HCT116 (cell line): Measurements from ENCODE around the gene RAVER2. TPM values are rescaled to one million over a fixed set of nuclear protein-coding genes. Genes with fewer than 3 reads are reported as not detected.

Source experiments
- ATAC-seq: fragments of 200-7000 bp; cut with Tn5 transposase; 2 replicates; pipeline ENCODE4 v1.9.1; 2020; ENCODE audit warnings: mild to moderate bottlenecking, moderate library complexity
- BruUV-seq: library from RNA; stranded (reverse); fragments of 400-500 nt; replicated peaks from 2 replicates; lab custom pipeline; 2021; lab: Mats Ljungman, UMichigan
- CTCF ChIA-PET: fragments of 300-600 bp; sonication (Branson Sonifier 250); formaldehyde crosslinking; loops from one replicate; lab custom pipeline; 2021; ENCODE audit warnings: antibody characterized with exemption; lab: Charles Lee
- POLR2A ChIA-PET: fragments of 300-600, 350-600 bp; sonication (Branson Sonifier 250); formaldehyde crosslinking; loops from one replicate; lab custom pipeline; 2021; ENCODE audit warnings: antibody characterized with exemption; lab: Charles Lee
- RAD21 ChIA-PET, 2 experiments: fragments of 300-600 bp; sonication (Branson Sonifier 250); formaldehyde crosslinking; loops; one replicate each; lab custom pipeline; 2023; ENCODE audit warnings: low total read pairs in 2 of 2; ENCODE audit not compliant: uncharacterized antibody in 2 of 2, unreplicated experiment in 2 of 2, low non-redundant PET in 1 of 2; lab: Charles Lee
- DNase-seq: peaks from one replicate; pipeline ENCODE4 v3.0.0-alpha.2; 2010; ENCODE audit warnings: low read depth, low spot score
- H2AFZ ChIP-seq: fragments of 200-600 bp; shearing (Covaris generic), sonication (generic); 2 replicates; pipeline ENCODE4 v1.6.1; 2017; ENCODE audit warnings: low read depth, mixed run types, mixed read lengths, antibody characterized with exemption, low read length; ENCODE audit not compliant: poor library complexity, severe bottlenecking
- H3K27ac ChIP-seq: 2 replicates; pipeline ENCODE4 v1.5.1; 2012; ENCODE audit warnings: low read depth, low read length
- H3K27me3 ChIP-seq: fragments of 200-600 bp; sonication (generic); 2 replicates; pipeline ENCODE4 v1.6.1; 2016; ENCODE audit warnings: mixed run types, low read length, mixed read lengths; ENCODE audit not compliant: insufficient read depth
- H3K36me3 ChIP-seq, 2 experiments: fragments of 200-500 bp in 1 of 2; fragments of 200-600 bp in 1 of 2; sonication (Bioruptor generic) in 1 of 2; sonication (generic) in 1 of 2; 2 replicates each; pipeline versions ENCODE4 v1.5.1 to v1.6.1; 2014 to 2016; ENCODE audit warnings: low read length in 2 of 2, inconsistent platforms in 1 of 2, mixed read lengths in 1 of 2, mixed run types in 1 of 2; ENCODE audit not compliant: insufficient read depth in 2 of 2, control insufficient read depth in 1 of 2
- H3K4me1 ChIP-seq, 2 experiments: fragments of 200-600 bp in 1 of 2; sonication (generic) in 1 of 2; 2 replicates each; pipeline versions ENCODE4 v1.5.1 to v1.6.1; 2012 to 2017; ENCODE audit warnings: low read length in 2 of 2, inconsistent platforms in 1 of 2, mild to moderate bottlenecking in 1 of 2, mixed read lengths in 1 of 2, mixed run types in 1 of 2, moderate library complexity in 1 of 2; ENCODE audit not compliant: insufficient read depth in 2 of 2, control insufficient read depth in 1 of 2
- H3K4me2 ChIP-seq: fragments of 200-600 bp; sonication (generic); 2 replicates; pipeline ENCODE4 v1.6.1; 2017; ENCODE audit warnings: mixed run types, low read length, mixed read lengths
- H3K4me3 ChIP-seq, 2 experiments: fragments of 200-600 bp in 1 of 2; sonication (generic) in 1 of 2; replicated peaks in 1 of 2; 2 replicates each; pipeline ENCODE4 v1.5.1; 2011 to 2016; ENCODE audit warnings: low read length in 2 of 2, control low read depth in 1 of 2, low read depth in 1 of 2, mild to moderate bottlenecking in 1 of 2, mixed read lengths in 1 of 2, mixed run types in 1 of 2
- H3K79me2 ChIP-seq: fragments of 200-600 bp; sonication (generic); 2 replicates; pipeline ENCODE4 v1.6.1; 2017; ENCODE audit warnings: mild to moderate bottlenecking, mixed run types, low read length, moderate library complexity, mixed read lengths; ENCODE audit not compliant: insufficient read depth
- H3K9ac ChIP-seq: fragments of 200-600 bp; sonication (generic); 2 replicates; pipeline ENCODE4 v1.6.1; 2016; ENCODE audit warnings: low read length, mixed read lengths
- H3K9me2 ChIP-seq: fragments of 200-600 bp; sonication (generic), shearing (Covaris generic); 2 replicates; pipeline ENCODE4 v1.6.1; 2017; ENCODE audit warnings: mixed run types, mild to moderate bottlenecking, moderate library complexity; ENCODE audit not compliant: insufficient read depth
- H3K9me3 ChIP-seq, 2 experiments: fragments of 200-500 bp in 1 of 2; fragments of 200-600 bp in 1 of 2; sonication (Bioruptor generic) in 1 of 2; sonication (generic) in 1 of 2; 2 replicates each; pipeline ENCODE4 v1.6.1; 2014 to 2017; ENCODE audit warnings: low read length in 2 of 2, mixed read lengths in 2 of 2, inconsistent platforms in 1 of 2, low read depth in 1 of 2, mild to moderate bottlenecking in 1 of 2, mixed run types in 1 of 2, moderate library complexity in 1 of 2; ENCODE audit not compliant: control insufficient read depth in 1 of 2, insufficient read depth in 1 of 2
- H4K20me1 ChIP-seq: fragments of 200-600 bp; sonication (generic), shearing (Covaris generic); 2 replicates; pipeline ENCODE4 v1.6.1; 2017; ENCODE audit warnings: mixed run types, mild to moderate bottlenecking, moderate library complexity; ENCODE audit not compliant: insufficient read depth
- CBX3 ChIP-seq: IDR thresholded peaks from 2 replicates; pipeline ENCODE4 v1.6.1; 2012; ENCODE audit warnings: low read depth
- ELF1 ChIP-seq: IDR thresholded peaks from 2 replicates; pipeline ENCODE4 v1.6.1; 2012; ENCODE audit warnings: low read depth, borderline replicate concordance
- EZH2phosphoT487 ChIP-seq: fragments of 200-600 bp; IDR thresholded peaks from 2 replicates; pipeline ENCODE4 v1.6.1; 2018; ENCODE audit warnings: antibody characterized with exemption, borderline replicate concordance
- MAX ChIP-seq: IDR thresholded peaks from 2 replicates; pipeline ENCODE4 v1.6.1; 2012
- POLR2A ChIP-seq: IDR thresholded peaks from 2 replicates; pipeline ENCODE4 v1.7.0; 2011; ENCODE audit warnings: borderline replicate concordance; ENCODE audit not compliant: insufficient read depth, insufficient read length; ENCODE audit errors: extremely low read depth
- SIN3A ChIP-seq: IDR thresholded peaks from 2 replicates; pipeline ENCODE4 v1.6.1; 2012; ENCODE audit warnings: low read depth
- TCF7L2 ChIP-seq: IDR thresholded peaks from 2 replicates; pipeline ENCODE4 v1.7.0; 2011; ENCODE audit warnings: borderline replicate concordance, inconsistent platforms; ENCODE audit not compliant: insufficient read depth, insufficient read length; ENCODE audit errors: extremely low read depth
- ZBTB33 ChIP-seq: IDR thresholded peaks from 2 replicates; pipeline ENCODE4 v1.6.1; 2011; ENCODE audit warnings: mild to moderate bottlenecking, low read length, moderate library complexity; ENCODE audit not compliant: insufficient replicate concordance; ENCODE audit errors: extremely low read depth
- intact Hi-C: fragments of 100-400 bp; cut with micrococcal nuclease; formaldehyde crosslinking; loops from 2 replicates; pipeline ENCODE4 v1.10.0; 2022
- total RNA-seq: library from RNA; stranded (reverse); gene quantifications from one replicate; pipeline ENCODE4 v1.2.1, GENCODE V29; 2021; ENCODE audit not compliant: unreplicated experiment

The RAVER2 gene
- total RNA-seq, 1 experiment from 2014 or later: 23.2 TPM

GRCh38 chr1:64878090-64878489, 133.2 kb downstream of the RAVER2 start:
- no peaks in the 10 kb centered on the region for H3K79me2 ChIP-seq
- no peaks in the 10 kb centered on the region for H3K9me2 ChIP-seq
- H3K27ac ChIP-seq: no peak overlapping the region
- no peak overlapping the region for H3K4me2 ChIP-seq
- ATAC-seq: no peak
- no peaks in the 10 kb centered on the region; a peak in 1 of 4 replicates for H3K36me3 ChIP-seq
- TF ChIP-seq CBX3: no peak
- no peak for TF ChIP-seq SIN3A
- TF ChIP-seq POLR2A: no peak
- TF ChIP-seq TCF7L2: no peak
- no peak for TF ChIP-seq EZH2phosphoT487
- no peak for TF ChIP-seq ELF1
- TF ChIP-seq ZBTB33: no peak
- no peak for TF ChIP-seq MAX
- H3K27me3 ChIP-seq: no peaks in the 10 kb centered on the region
- H2AFZ ChIP-seq: no peak overlapping the region
- POLR2A ChIA-PET: no interaction called here
- DNase-seq: no peak
- H4K20me1 ChIP-seq: no peaks in the 10 kb centered on the region
- intact Hi-C loops: no loop called here
- H3K9me3 ChIP-seq: no peaks in the 10 kb centered on the region
- H3K4me3 ChIP-seq: no peak overlapping the region
- CTCF ChIA-PET: no interaction called here
- no peak overlapping the region for H3K9ac ChIP-seq
- no TSS peak for BruUV-seq
- RAD21 ChIA-PET: no interaction called here
- H3K4me1 ChIP-seq: no peaks in the 10 kb centered on the region
